WTC11 (cell line): Measurements from ENCODE around the gene SLC38A6.

ENCODE experiments used
- CBFB ChIP-seq: sonication (generic); formaldehyde crosslinking; IDR thresholded peaks from 2 replicates; pipeline ENCODE4 v1.8.1; 2022; ENCODE audit warnings: mild to moderate bottlenecking, low read depth, missing genetic modification reagents
- CTCF ChIP-seq: fragments of 200-600 bp; IDR thresholded peaks from 2 replicates; pipeline ENCODE4 v1.8.0; 2022; ENCODE audit warnings: antibody characterized with exemption
- ESRRA ChIP-seq: sonication (generic); formaldehyde crosslinking; IDR thresholded peaks from 2 replicates; pipeline ENCODE4 v1.8.1; 2022; ENCODE audit warnings: mild to moderate bottlenecking, missing genetic modification reagents, borderline replicate concordance
- NR2C2 ChIP-seq: sonication (generic); formaldehyde crosslinking; IDR thresholded peaks from 2 replicates; pipeline ENCODE4 v1.8.0; 2022; ENCODE audit warnings: mild to moderate bottlenecking, missing genetic modification reagents
- TF ChIP-seq, protein P1 (sequence below): sonication (generic); formaldehyde crosslinking; IDR thresholded peaks from 2 replicates; pipeline ENCODE4 v1.8.0; 2022; ENCODE audit warnings: missing genetic modification reagents
- TF ChIP-seq, protein P2 (sequence below): sonication (generic); formaldehyde crosslinking; IDR thresholded peaks from 2 replicates; pipeline ENCODE4 v1.8.1; 2022; ENCODE audit warnings: missing genetic modification reagents, borderline replicate concordance

- TF ChIP-seq, protein P1, sequence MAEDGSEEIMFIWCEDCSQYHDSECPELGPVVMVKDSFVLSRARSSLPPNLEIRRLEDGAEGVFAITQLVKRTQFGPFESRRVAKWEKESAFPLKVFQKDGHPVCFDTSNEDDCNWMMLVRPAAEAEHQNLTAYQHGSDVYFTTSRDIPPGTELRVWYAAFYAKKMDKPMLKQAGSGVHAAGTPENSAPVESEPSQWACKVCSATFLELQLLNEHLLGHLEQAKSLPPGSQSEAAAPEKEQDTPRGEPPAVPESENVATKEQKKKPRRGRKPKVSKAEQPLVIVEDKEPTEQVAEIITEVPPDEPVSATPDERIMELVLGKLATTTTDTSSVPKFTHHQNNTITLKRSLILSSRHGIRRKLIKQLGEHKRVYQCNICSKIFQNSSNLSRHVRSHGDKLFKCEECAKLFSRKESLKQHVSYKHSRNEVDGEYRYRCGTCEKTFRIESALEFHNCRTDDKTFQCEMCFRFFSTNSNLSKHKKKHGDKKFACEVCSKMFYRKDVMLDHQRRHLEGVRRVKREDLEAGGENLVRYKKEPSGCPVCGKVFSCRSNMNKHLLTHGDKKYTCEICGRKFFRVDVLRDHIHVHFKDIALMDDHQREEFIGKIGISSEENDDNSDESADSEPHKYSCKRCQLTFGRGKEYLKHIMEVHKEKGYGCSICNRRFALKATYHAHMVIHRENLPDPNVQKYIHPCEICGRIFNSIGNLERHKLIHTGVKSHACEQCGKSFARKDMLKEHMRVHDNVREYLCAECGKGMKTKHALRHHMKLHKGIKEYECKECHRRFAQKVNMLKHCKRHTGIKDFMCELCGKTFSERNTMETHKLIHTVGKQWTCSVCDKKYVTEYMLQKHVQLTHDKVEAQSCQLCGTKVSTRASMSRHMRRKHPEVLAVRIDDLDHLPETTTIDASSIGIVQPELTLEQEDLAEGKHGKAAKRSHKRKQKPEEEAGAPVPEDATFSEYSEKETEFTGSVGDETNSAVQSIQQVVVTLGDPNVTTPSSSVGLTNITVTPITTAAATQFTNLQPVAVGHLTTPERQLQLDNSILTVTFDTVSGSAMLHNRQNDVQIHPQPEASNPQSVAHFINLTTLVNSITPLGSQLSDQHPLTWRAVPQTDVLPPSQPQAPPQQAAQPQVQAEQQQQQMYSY (CRISPR knock-in tag), result no peak
- TF ChIP-seq, protein P2, sequence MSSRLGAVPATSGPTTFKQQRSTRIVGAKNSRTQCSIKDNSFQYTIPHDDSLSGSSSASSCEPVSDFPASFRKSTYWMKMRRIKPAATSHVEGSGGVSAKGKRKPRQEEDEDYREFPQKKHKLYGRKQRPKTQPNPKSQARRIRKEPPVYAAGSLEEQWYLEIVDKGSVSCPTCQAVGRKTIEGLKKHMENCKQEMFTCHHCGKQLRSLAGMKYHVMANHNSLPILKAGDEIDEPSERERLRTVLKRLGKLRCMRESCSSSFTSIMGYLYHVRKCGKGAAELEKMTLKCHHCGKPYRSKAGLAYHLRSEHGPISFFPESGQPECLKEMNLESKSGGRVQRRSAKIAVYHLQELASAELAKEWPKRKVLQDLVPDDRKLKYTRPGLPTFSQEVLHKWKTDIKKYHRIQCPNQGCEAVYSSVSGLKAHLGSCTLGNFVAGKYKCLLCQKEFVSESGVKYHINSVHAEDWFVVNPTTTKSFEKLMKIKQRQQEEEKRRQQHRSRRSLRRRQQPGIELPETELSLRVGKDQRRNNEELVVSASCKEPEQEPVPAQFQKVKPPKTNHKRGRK (CRISPR knock-in tag), result no peak
- TF ChIP-seq CTCF, result no peak
- TF ChIP-seq ESRRA (CRISPR knock-in tag), result no peak
- TF ChIP-seq CBFB (CRISPR knock-in tag), result no peak
- TF ChIP-seq NR2C2 (CRISPR knock-in tag), result no peak
Measured at GRCh38 chr14:60943637-60944032, 37.4 kb upstream of the SLC38A6 start.
